Glomerular endothelial cell (primary cell): Measurements from ENCODE around the gene NFASC. TPM values are rescaled to one million over a fixed set of nuclear protein-coding genes. Genes with fewer than 3 reads are reported as not detected.

ENCODE experiments used
- DNase-seq: peaks from one replicate; pipeline ENCODE4 v3.0.0-alpha.2; 2011; ENCODE audit warnings: low read depth, low spot score; ENCODE audit errors: extremely low read depth
- total RNA-seq: library from RNA; depleted of rRNA; stranded (reverse); fragments of >200 nt; gene quantifications from 2 replicates; pipeline ENCODE4 v1.2.3, GENCODE V29; 2015

NFASC gene
- total RNA-seq, 1 donor from 2014 or later, result 0.06 TPM

DNA sequence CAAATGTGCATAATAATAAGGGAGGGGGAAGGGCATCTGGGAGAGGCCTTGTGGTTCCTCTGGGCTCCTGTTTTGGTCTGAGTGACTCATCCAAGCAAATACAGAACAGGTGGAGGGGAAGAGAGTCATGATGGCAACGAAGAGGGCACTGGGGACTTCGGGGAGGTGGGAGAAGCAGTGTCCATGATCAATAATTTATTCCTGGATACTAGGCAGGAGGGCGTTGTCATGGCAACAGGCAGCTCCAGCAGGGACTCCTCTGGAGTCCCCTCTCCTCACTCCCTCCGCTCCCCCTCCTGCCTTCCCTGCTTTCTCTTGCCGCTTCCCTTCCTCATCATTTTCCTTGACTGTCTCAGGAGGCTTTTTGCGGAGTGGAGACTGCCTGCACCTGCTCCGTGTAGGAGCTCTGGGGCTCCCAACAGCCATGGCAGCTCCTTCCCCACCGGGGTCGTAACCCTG, 12.3 kb upstream of the NFASC start:
- DNase-seq, result no peak

DNA sequence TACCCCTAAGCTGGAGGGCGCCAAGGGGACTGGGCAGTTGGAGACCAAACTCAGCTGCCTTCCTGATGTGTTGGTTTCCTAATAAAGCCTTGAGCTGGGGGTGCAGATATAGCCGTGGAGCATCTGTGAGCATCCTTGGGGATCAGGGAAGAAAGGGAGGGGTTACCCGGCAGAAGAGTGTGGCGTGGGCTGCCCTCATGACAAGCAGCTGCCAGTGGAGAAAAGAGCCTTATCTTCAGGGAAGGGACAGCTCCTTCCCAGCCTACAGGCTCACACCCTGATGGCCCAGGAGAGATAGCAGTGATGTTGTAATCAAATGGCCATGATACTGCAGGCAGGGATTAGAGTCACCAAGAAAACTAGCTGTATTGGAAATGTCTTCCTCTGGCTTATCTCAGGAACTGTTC, 10.8 kb upstream of the NFASC start:
- no peak for DNase-seq

DNA sequence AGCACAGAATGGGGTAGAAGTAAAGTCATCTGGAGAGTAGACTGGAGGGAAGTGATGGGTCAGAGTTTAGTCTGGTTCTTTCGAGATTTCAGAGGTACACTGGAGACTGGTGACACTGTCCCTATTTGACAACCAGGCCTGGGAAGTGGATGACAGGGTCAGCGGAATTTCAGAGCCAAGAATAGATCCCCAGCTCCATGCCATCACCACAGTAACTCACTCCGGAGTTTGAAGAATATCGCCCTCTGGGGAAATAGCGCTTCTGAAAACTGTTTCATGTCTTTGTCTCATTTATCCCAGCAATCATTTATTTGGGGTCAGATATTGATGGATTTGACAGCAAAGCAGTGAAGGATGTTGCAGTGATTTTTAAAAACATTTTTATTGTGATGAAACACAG, 7.6 kb upstream of the NFASC start:
- no peak for DNase-seq

DNA sequence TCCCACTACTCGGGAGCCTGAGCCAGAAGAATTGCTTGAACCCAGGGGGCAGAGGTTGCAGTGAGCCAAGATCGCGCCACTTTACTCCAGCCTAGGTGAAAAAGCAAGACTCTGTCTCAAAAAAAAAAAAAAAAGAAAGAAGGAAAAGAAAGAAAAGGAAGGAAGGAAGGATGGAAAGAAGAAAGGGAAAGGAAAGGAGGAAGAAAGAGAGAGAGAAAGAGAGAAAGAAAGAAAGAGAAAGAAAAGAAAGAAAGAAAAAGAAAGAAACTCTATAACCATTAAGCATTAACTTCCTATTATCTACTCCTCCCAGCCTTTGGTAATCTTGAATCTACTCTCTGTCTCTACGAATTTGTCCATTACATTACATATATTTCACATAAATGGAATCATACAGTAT, 6.9 kb upstream of the NFASC start:
- DNase-seq, result no peak

DNA sequence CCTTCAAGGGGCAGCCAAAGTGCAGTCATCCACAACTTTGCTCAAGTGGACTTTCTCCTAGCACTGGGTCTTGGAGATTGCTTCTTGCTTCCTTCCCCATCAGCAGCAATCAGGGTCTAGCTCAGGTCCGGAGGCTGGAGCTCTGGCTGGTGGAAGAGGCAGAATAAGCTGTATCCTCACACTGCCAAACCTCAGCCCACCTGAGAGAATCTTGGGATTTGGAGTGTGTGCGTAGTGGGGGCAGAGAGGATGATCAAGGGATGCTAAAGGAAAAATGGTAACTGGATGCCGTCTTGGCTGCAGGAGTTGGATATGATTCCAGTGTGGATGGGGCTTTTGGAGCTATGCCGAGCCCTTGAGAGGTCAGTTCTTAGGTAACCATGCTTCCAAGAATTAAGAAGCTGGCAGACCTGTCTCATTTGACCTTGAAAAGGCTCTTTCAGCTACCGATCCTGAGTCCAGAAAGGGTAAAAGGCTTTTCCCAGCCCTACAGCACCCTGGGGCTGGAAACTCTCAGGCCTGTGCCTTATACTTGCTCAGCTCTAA, 4.5 kb upstream of the NFASC start:
- DNase-seq, result no peak

DNA sequence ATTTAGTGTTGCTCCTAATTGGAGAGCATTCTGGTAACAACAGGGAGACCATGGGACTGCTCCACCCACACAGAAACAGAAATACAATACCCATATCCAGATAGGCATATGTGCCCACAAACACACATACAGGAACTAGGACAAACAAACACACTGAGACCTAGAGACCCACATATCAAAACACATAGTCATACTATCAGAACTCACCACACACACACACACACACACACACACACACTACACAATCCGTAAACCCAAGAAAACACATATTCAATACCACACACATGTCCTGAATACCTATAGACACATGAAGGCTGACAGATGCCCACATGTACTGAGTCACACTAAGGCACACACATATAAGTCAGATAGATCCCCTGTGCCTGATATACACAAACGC, 3.5 kb upstream of the NFASC start:
- no peak for DNase-seq

DNA sequence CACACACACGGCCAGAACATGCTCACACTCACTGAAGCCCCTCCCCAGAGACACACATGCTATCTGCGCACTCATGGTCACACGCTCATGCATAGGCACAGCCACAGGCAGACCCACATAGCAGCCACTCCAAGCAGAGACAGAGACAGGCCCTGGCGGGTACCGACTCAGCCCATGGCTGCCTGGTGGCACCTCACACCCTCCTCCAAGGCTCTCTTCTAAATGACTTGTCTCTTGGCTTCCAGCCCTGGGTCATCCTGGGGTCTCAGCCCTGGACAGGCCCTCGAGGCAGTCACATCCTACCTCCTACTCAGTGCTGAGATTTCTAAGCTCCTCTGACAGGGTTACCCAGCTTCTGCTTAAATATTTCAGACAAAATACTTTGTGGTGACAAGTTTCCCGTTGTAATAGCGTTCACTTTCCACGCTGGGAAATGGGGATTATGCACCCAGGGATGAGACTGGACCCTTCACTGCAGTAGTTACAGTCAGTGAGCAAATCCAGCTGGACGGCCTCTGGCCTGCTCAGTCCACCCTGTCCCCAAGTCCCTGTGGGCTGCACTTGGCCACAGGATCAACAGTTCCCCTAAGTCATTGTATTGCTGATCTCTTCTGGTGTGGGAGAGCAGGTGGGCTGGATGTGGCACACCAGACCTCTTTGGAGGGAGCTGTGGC, 2.9 kb upstream of the NFASC start:
- no peak for DNase-seq

DNA sequence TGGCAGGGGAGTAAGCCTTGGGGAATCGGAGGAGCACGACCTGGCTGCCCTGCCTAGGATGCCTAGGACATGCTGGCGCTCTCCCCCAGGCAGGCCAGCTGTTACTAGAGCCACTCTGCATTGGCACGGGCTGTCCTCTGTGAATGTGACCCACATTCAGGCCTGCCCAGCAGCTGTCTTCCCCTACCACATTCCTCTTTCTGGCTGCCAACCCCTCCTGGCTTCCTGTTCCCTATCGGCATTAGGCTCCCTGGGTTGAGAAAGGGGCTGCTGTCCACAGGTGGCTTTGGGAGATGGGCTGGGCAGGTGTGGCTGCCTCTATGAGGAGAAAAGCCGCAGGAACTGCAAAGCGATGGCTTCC, 2.3 kb upstream of the NFASC start:
- DNase-seq, result no peak

DNA sequence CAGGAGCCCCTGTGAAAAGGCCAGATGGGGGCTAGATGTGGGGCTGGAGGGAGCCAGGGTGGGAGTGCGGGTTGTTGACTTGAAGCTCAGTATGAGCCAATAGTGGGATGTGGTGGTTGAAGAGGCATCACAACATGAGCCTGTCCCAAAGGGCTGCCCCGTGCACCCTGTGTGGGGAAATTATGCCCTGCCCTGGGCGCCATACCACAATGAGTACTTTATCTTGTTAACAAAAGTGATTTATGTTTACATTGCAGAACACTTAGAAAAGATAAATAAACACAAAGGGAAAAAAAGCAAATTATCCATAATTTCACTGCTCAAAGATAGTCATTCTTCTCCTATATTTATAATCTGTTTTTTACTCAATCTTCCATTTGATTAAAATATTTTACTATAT, 1.6 kb upstream of the NFASC start:
- no peak for DNase-seq

DNA sequence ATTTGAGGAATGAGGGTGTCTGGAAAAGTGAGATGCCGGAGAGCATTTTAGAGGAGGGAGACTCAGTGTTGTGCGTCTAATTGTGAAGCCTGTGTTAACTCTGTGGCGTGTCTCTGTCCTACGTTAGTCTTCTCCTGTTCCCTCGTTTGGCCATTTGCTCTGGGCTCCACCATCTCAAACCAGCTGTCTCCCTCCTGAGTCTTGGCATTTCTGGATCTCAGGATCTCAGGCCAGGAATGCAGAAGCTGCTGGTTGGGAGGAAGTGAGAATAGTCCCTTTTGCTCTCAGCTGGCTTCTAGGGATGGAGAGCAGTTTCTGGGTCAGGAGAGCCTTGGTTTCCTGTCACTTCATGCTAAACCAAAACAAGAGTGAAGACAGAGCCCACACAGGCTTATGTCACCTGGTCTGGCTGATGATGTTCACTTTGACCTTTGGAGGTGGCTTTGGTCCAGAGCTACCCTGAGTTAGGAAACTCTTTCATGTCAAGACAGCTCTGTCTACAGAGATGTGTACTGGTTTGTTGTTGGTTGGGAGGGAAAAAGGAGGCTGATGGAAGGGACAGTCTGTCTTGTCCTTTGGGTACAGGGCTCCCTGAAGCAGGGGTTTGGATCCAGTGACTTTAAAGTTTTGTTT, 859 bp downstream of the NFASC start:
- no peak for DNase-seq

DNA sequence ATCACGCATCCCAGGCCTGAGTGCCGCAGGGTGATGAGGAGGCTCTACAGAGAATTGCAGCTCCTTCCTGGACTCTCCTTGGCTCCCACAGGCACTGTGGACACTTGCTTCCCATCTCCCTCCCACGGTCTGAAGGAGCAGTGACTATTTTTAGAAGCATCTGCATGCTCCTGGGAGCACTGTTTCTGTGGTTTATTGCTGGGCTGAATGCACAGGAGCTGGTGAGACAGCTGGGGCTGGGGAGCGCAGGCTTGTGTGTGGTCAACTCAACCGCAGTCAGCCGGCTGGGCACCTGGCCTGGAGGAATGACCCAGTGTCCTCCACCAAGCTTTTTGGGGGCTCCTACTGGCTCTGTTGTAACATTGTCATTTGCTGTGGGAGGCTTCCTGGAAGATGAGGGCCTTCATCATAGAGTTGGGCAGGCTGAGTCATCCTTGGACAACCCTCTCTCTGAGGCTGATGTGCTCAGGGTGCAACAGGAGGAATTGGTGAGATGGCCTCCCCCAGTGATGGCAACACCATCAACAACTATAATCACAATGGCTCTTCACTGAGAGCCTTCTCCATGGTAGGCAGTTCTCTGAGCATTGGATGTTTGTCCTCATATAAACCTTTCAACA, 1.7 kb downstream of the NFASC start:
- no peak for DNase-seq

DNA sequence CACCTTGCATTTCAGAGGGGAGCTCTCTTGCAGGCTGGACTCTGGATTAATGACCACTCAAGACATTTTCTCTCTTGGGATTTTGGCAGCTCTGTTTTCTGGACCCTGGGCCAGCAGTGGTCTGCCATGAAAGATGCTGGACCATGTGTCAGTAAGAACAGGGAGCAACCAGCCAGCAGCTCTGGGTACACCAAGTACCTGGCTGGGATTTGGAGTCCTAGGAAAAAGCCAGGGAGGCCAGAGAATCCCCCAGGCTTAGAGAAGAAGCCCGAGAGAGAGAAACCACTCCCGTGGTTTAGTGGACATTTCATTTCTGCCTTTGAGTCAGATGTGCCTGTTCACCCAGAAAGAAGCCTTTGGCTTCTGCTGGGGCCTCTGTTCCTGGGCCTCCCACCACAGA, 2.5 kb downstream of the NFASC start:
- no peak for DNase-seq

DNA sequence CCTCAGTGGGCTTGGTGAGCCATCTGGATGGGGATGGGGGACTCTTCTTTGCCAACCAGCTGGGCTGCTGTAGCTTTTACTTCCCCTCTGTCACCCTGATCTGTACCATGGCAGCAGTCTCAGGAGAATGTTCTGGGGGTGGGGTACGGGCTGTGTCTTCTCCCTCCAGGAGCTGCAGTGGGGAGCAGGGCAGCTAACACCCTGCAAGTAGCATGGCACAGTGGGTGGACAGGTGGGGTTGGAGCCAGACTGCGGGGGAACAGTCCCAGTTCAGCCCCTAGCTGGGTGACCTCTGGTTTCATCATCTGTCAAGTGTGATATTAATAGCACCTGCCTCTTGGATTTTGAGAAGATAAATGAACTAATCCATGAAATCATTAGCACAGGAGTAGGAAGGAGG, 3.1 kb downstream of the NFASC start:
- DNase-seq, result no peak

DNA sequence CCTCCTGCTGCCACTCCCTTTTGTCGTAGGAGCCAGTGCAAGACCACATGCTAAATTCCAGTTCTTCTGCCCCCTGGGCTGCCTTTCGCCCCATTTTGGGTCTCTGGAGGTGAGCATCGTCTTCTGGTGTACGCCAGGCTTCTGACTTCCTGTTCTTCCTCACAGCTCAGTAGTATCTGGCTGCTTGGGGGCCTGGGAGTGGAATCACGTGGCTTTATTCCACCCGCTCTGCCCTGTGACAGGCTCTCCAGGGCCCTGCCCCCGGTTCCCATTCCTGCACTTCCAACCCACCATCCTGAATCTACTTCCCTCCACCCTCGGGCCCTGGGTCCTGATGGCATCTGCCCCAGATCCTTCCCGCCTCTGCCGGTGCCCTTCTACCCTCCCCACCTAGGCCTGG, 3.6 kb downstream of the NFASC start:
- DNase-seq, result no peak

DNA sequence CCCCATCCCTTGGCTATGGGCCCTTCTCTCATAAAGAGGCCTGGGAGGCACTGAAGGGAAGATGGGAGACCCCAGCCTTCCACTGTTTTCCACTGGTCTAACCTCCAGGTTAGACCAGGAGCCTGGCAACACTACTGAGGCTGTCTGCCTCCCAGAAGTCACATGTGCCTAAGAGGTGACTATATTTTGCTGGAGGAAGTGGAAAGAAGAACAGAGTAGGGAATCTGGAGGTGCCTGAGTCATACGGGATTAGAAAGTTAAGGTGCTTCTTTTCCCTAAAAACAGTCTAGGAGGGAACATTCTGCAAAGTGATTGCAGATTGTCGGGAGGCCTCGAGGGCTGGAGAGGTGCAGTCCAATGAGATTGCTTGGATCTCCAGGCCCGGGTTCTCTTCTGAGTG, 4.6 kb downstream of the NFASC start:
- no peak for DNase-seq

DNA sequence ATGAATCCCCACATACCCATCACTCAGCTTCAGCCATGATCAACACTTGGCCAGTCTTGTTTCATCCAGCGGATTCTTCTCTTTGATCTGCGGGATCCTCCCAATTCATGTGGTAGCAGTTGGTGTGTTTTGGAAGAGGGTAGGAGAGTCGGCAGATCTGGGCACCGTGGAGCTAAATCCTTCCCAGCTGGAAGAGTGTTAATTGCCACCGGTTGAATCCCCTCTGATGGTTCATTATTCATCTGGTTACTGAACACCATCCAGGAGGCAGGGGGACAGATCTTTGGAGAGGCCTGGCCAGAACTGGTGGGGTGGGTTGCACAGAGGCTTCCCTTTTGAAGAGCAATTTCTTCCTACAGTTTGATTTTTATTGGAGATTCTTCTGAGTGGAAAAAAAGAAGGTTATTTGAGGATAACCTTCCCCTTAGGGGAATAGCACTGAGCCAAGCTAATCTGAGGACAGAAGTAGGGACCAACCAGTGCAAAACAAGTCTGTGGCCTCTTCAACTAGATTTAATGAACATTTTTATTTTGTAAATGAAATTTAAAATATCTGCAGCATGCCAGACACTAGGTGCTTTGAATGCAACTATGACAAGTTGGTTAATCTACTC, 8.1 kb downstream of the NFASC start:
- no peak for DNase-seq

DNA sequence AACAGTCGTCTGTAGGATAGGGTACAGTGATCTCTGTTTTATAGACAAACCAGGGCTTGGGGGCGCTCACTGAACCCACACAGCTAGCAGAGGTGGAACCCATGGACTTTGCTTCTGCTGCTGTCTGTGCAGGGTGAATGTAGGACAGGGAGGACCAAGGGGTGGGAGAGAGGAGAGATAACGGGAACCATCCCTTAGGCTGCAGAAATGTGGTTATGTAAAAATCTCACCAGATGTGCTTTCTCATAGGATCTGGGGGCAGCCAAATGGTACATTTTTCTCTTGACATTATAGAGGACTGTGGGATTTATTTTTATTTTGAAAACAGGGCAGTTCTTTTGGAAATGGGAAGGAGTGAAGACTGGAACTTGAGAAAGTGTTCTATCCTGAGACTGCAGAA, 8.7 kb downstream of the NFASC start:
- no peak for DNase-seq

DNA sequence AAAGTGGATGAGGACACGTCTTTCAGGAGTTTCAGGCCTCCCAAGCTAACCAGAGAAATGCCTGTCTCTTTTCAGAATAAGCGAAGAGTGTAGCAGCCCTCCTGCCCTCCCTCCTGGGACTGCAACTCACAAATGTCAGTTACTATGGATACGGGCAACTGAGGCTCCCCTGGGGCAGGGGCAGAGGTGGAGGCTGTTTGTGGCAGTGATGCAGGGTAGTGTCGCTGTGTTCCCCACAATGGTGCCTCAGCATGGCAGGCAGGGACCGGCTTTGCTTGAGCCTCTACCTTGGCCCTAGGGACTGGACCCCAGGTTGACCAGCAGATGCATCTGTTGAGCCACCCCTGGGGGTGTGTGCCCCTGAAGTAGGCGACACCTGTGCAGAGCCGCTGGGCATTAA, 10.2 kb downstream of the NFASC start:
- DNase-seq, result no peak

DNA sequence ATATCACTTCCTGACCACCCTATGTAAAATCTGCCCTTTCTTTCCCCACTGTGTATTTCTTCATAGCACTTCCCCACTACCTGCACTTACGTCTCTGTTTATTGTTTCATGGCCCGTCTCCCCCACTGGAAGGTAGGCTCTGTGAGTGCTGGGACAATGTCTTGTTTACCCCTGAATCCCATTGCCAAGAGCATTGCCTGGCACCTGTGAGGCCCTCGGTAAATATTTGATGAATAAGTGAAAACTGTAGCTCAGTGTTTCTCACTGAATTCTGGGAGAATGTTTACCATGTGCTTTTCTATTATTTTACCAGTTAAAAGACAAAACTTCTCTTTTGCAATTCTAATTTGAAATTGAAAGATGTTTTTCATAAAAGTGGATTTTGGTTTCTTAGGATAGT, 11.8 kb downstream of the NFASC start:
- no peak for DNase-seq

DNA sequence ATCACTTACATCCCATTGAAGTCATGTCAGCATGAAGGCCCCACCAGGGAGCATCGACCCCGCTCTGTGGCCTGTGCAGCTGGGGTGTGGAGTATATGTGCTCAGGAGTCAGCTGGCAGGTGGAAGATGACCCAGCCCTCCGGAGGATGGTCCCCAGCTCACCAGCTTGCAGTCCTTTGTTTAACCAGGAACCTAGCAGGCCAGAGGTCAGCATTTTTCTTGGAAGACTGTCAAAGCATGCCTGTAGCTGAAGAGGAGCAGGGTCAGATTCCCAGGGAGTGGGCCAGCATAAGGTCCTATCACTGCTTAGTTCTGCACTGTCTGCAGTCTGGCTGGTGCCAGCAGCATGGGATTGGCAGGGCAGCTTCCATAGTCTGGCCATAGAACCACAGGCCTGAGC, 12.7 kb downstream of the NFASC start:
- DNase-seq, result no peak

DNA sequence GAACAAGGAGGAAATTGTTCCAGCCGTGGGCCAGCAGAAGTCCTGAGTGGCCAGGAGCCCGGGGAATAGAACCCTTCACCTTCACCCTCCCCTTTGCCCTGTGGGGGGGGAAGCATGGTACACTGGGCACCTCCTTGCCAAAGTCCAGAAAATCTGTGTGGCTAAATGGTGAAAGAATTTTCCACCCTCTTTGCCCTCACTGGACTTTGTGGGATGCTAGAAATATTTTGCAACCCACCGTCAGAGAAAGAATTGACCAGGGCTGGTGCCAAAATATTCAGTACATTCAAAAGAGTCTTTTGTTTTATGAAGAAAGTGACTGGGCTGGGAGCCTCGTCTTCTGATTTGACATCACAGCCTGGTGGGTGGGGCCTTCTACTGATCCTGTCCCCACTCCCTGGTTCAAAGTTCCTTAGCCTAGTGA, 14.6 kb downstream of the NFASC start:
- DNase-seq, result no peak

DNA sequence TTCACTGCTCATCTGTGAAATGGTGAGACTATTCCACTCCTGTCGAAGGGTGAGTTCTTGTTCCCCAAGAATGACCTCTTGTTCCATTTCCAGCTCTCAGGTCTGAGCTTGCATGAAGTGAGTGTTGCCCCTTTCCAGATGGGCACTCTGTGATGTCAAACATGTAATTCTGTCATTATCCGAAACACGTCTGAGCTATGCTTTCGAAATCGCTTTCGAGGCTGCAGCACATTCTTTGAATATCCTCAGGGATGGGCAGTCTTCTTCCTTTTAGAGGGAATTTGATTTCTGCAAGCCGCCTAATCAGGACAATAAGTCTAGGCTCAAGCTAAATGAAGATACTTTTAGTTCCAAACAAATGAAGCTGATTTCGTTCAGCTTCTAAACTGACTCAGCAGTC, 15.1 kb downstream of the NFASC start:
- no peak for DNase-seq
